B cell (primary cell): Measurements from ENCODE around the gene CDC73. TPM values are rescaled to one million over a fixed set of nuclear protein-coding genes. Genes with fewer than 3 reads are reported as not detected.

Source experiments
- ATAC-seq: fragments of 200-7000 bp; cut with Tn5 transposase; one replicate; pipeline ENCODE4 v1.10.0; 2021; ENCODE audit warnings: low read depth, mild to moderate bottlenecking, moderate number of reproducible peaks, moderate library complexity
- CTCF ChIA-PET: fragments of 350-600 bp; sonication (Branson Sonifier 250); formaldehyde crosslinking; loops from one replicate; lab custom pipeline; 2021; ENCODE audit warnings: antibody characterized with exemption, inconsistent platforms; lab: Charles Lee
- POLR2A ChIA-PET: fragments of 350-600 bp; sonication (Branson Sonifier 250); formaldehyde crosslinking; loops from one replicate; lab custom pipeline; 2021; ENCODE audit warnings: antibody characterized with exemption; lab: Charles Lee
- DNase-seq: peaks from one replicate; pipeline ENCODE4 v3.0.0; 2013
- H2AFZ ChIP-seq: 2 replicates; pipeline ENCODE4 v1.6.1; 2012; ENCODE audit warnings: mild to moderate bottlenecking, low read depth, low read length; ENCODE audit not compliant: insufficient read depth, poor library complexity, severe bottlenecking
- H3K27ac ChIP-seq, 2 donors: 1 replicate in 1 of 2; 2 replicates in 1 of 2; pipeline ENCODE4 v1.5.1; 2012 to 2013; ENCODE audit warnings: low read length in 2 of 2, mild to moderate bottlenecking in 2 of 2, moderate library complexity in 1 of 2
- H3K27me3 ChIP-seq, 4 experiments: fragments of 200-600 bp in 1 of 4; sonication (generic) in 1 of 4; replicated peaks in 1 of 4; 1 replicate in 2 of 4; 2 replicates in 2 of 4; pipeline versions ENCODE4 v1.6.1 to v1.7.0; 2013 to 2016; ENCODE audit warnings: low read length in 3 of 4, mild to moderate bottlenecking in 2 of 4, mixed read lengths in 1 of 4, moderate library complexity in 1 of 4; ENCODE audit not compliant: insufficient read depth in 4 of 4, control insufficient read depth in 3 of 4; ENCODE audit errors: control extremely low read depth in 1 of 4
- H3K36me3 ChIP-seq, 2 experiments: replicated peaks in 1 of 2; 1 replicate in 1 of 2; 2 replicates in 1 of 2; pipeline versions ENCODE4 v1.6.1 to v1.7.1; 2013; ENCODE audit warnings: low read length in 1 of 2; ENCODE audit not compliant: insufficient read depth in 2 of 2, control insufficient read depth in 1 of 2; ENCODE audit errors: control extremely low read depth in 1 of 2, extremely low read depth in 1 of 2
- H3K4me1 ChIP-seq, 2 donors: fragments of 200-600 bp in 1 of 2; sonication (generic) in 1 of 2; 1 replicate in 1 of 2; 2 replicates in 1 of 2; pipeline versions ENCODE4 v1.5.1 to v1.6.1; 2013 to 2017; ENCODE audit warnings: low read length in 2 of 2; ENCODE audit not compliant: control insufficient read depth in 2 of 2, insufficient read depth in 2 of 2
- H3K4me2 ChIP-seq: replicated peaks from 2 replicates; pipeline ENCODE3; 2012; ENCODE audit warnings: mild to moderate bottlenecking, low read depth, low read length; ENCODE audit not compliant: poor library complexity, severe bottlenecking
- H3K4me3 ChIP-seq, 5 experiments: fragments of 200-600 bp in 1 of 5; sonication (generic) in 1 of 5; 1 replicate in 3 of 5; 2 replicates in 2 of 5; pipeline versions ENCODE4 v1.5.1 to v1.7.0; 2011 to 2016; ENCODE audit warnings: low read length in 4 of 5, mild to moderate bottlenecking in 4 of 5, low read depth in 2 of 5, control low read depth in 1 of 5, moderate library complexity in 1 of 5; ENCODE audit not compliant: insufficient read depth in 1 of 5; ENCODE audit errors: control extremely low read depth in 1 of 5, extremely low read depth in 1 of 5
- H3K79me2 ChIP-seq: fragments of 200-600 bp; sonication (generic); one replicate; pipeline ENCODE4 v1.6.0; 2016; ENCODE audit warnings: low read length; ENCODE audit not compliant: control insufficient read depth, insufficient read depth
- H3K9ac ChIP-seq: fragments of 200-600 bp; sonication (generic); 2 replicates; pipeline ENCODE4 v1.6.1; 2017; ENCODE audit warnings: mild to moderate bottlenecking, low read length, moderate library complexity
- H3K9me3 ChIP-seq, 3 donors: one replicate each; pipeline versions ENCODE4 v1.6.1 to v1.7.1; 2013; ENCODE audit warnings: low read length in 2 of 3; ENCODE audit not compliant: control insufficient read depth in 2 of 3, insufficient read depth in 1 of 3; ENCODE audit errors: control extremely low read depth in 1 of 3
- H4K20me1 ChIP-seq: 2 replicates; pipeline ENCODE4 v1.6.0; 2012; ENCODE audit warnings: mild to moderate bottlenecking, low read length; ENCODE audit not compliant: insufficient read depth, control insufficient read depth, poor library complexity, severe bottlenecking
- H3K27ac Mint-ChIP-seq: one replicate; pipeline ENCODE4 v1.8.0; 2021; ENCODE audit warnings: mixed read lengths
- H3K27me3 Mint-ChIP-seq: one replicate; pipeline ENCODE4 v1.8.0; 2021; ENCODE audit warnings: mixed read lengths
- H3K4me1 Mint-ChIP-seq: one replicate; pipeline ENCODE4 v1.8.0; 2021; ENCODE audit warnings: mixed read lengths
- H3K4me3 Mint-ChIP-seq: one replicate; pipeline ENCODE4 v1.8.0; 2021; ENCODE audit warnings: mixed read lengths
- H3K9me3 Mint-ChIP-seq: one replicate; pipeline ENCODE4 v1.8.0; 2022; ENCODE audit warnings: mixed read lengths; ENCODE audit not compliant: insufficient read depth
- CTCF ChIP-seq: fragments of 200-600 bp; IDR thresholded peaks from one replicate; pipeline ENCODE4 v1.8.0; 2022; ENCODE audit warnings: antibody characterized with exemption, mild to moderate bottlenecking
- EZH2 ChIP-seq: IDR thresholded peaks from 2 replicates; pipeline ENCODE4 v1.6.1; 2012; ENCODE audit warnings: borderline replicate concordance, low read depth, mild to moderate bottlenecking, moderate library complexity, low read length; ENCODE audit not compliant: insufficient read depth, poor library complexity, severe bottlenecking
- WGBS: methylation state at CpG from one replicate; pipeline ENCODE4 v1.1.5; 2013; ENCODE audit warnings: missing lambda C conversion rate; ENCODE audit not compliant: insufficient coverage; 5-methylcytosine and 5-hydroxymethylcytosine counted together
- intact Hi-C: fragments of 100-400 bp; cut with micrococcal nuclease; formaldehyde crosslinking; loops from one replicate; pipeline ENCODE4 v1.10.0; 2022
- polyA plus RNA-seq: library from polyadenylated mRNA; depleted of rRNA; stranded (reverse); fragments of >200 nt; gene quantifications from 2 replicates; pipeline ENCODE4 v1.2.3, GENCODE V29; 2012
- total RNA-seq, 2 donors: library from RNA; stranded (reverse); fragments of 120-200 nt in 1 of 2; gene quantifications; 1 replicate in 1 of 2; 2 replicates in 1 of 2; pipeline versions ENCODE4 v1.2.3 to v1.2.4, GENCODE V29; 2013 to 2022

CDC73 gene
- total and polyA plus RNA-seq, 2 donors (not counting 1 experiment from before 2014, with no cell fraction given) = 6.1 to 71.7 TPM

- TF ChIP-seq EZH2 = no peak
- no peak for TF ChIP-seq CTCF
- no peak overlapping the region for H3K27ac Mint-ChIP-seq
- no peaks in the 10 kb centered on the region for H3K9me3 Mint-ChIP-seq
- H3K4me3 Mint-ChIP-seq = no peak overlapping the region
- intact Hi-C loops = loop anchor here (10.0 kb wide), 1 partner anchor 1035 kb away; no protein-coding TSS in a partner anchor
- no peaks in the 10 kb centered on the region for H3K4me1 Mint-ChIP-seq
- Histone ChIP-seq H2AFZ (no peak overlapping the region), H3K9me3 (no peaks in the 10 kb centered on the region), H3K4me2 (no peak overlapping the region), H3K27me3 (no peaks in the 10 kb centered on the region), H3K4me3 (no peak overlapping the region), H3K9ac (no peak overlapping the region), H3K27ac (no peak overlapping the region), H3K79me2 (no peaks in the 10 kb centered on the region), H3K36me3 (peaks cover 0 to 1% of the 10 kb centered on the region in 2 experiments), H3K4me1 (no peaks in the 10 kb centered on the region), H4K20me1 (no peaks in the 10 kb centered on the region)
- WGBS = no CpG with 5 or more reads among the region's 2 CpGs
- DNase-seq (no peak), ATAC-seq (no peak)
- no peaks in the 10 kb centered on the region for H3K27me3 Mint-ChIP-seq
- ChIA-PET CTCF (no interaction called here), POLR2A (no interaction called here)
Measured at GRCh38 chr1:193259636-193260035, 137.8 kb downstream of the CDC73 start.

GRCh38 chr1:193260056-193260745, 138.4 kb downstream of the CDC73 start:
- no peak overlapping the region for H3K4me2 ChIP-seq
- no peaks in the 10 kb centered on the region for H3K27me3 Mint-ChIP-seq
- 97% methylated on average over 3 of the region's 4 CpGs for WGBS
- no peak overlapping the region for H3K27ac Mint-ChIP-seq
- no peak overlapping the region for H3K4me3 ChIP-seq
- no peaks in the 10 kb centered on the region for H3K9me3 Mint-ChIP-seq
- ChIA-PET POLR2A (no interaction called here), CTCF (no interaction called here)
- H3K36me3 ChIP-seq = peaks cover 0 to 1% of the 10 kb centered on the region in 2 experiments
- H2AFZ ChIP-seq = no peak overlapping the region
- no peaks in the 10 kb centered on the region for H3K4me1 Mint-ChIP-seq
- no peak overlapping the region for H3K4me3 Mint-ChIP-seq
- H3K4me1 ChIP-seq = no peaks in the 10 kb centered on the region
- H3K27me3 ChIP-seq = no peaks in the 10 kb centered on the region
- ATAC-seq (no peak), DNase-seq (no peak)
- intact Hi-C loops = no loop called here
- H3K79me2 ChIP-seq = no peaks in the 10 kb centered on the region
- no peaks in the 10 kb centered on the region for H3K9me3 ChIP-seq
- no peak overlapping the region for H3K27ac ChIP-seq
- TF ChIP-seq CTCF (no peak), EZH2 (no peak)
- H3K9ac ChIP-seq = no peak overlapping the region
- no peaks in the 10 kb centered on the region for H4K20me1 ChIP-seq
